Progenitor cell of endocrine pancreas (in vitro differentiated cells): ENCODE measurements around the gene SZT2. TPM values are rescaled to one million over a fixed set of nuclear protein-coding genes. Genes with fewer than 3 reads are reported as not detected.
A peak's percentile ranks its signal among the peaks of the same experiment; 100 is the strongest.

ENCODE experiments used
- DNase-seq: peaks from one replicate; pipeline ENCODE4 v3.0.0; 2021; ENCODE audit warnings: low spot score; ENCODE audit not compliant: unreplicated experiment
- H3K27ac Mint-ChIP-seq: 2 replicates; pipeline ENCODE4 v1.8.0; 2021; ENCODE audit warnings: mild to moderate bottlenecking, moderate library complexity, mixed read lengths
- H3K27me3 Mint-ChIP-seq: 2 replicates; pipeline ENCODE4 v1.8.0; 2021; ENCODE audit warnings: mixed read lengths
- H3K36me3 Mint-ChIP-seq: 2 replicates; pipeline ENCODE4 v1.8.0; 2022; ENCODE audit warnings: mixed read lengths; ENCODE audit not compliant: insufficient read depth
- H3K4me1 Mint-ChIP-seq: 2 replicates; pipeline ENCODE4 v1.8.0; 2021; ENCODE audit warnings: low read depth, mixed read lengths
- H3K4me3 Mint-ChIP-seq: 2 replicates; pipeline ENCODE4 v1.8.0; 2021; ENCODE audit warnings: low read depth, mild to moderate bottlenecking, moderate library complexity, mixed read lengths
- H3K9me3 Mint-ChIP-seq: 2 replicates; pipeline ENCODE4 v1.8.0; 2021; ENCODE audit warnings: low read depth, mixed read lengths
- CTCF ChIP-seq: fragments of 200-600 bp; sonication (generic); IDR thresholded peaks from one replicate; pipeline ENCODE4 v1.5.0; 2021; ENCODE audit warnings: antibody characterized with exemption, mild to moderate bottlenecking; ENCODE audit not compliant: unreplicated experiment
- total RNA-seq: library from RNA; stranded (reverse); gene quantifications from 2 replicates; pipeline ENCODE4 v1.2.1, GENCODE V29; 2021

Gene SZT2
- total RNA-seq, 1 donor from 2014 or later: 75.4 TPM

GRCh38 chr1:43351421-43352350 is 38.0 kb upstream of the SZT2 start:
- Mint-ChIP-seq H3K27ac (peak overlapping the region; percentile 75), H3K4me1 (peaks cover 38% of the 10 kb centered on the region), H3K27me3 (peaks cover 2% of the 10 kb centered on the region), H3K36me3 (no peaks in the 10 kb centered on the region), H3K4me3 (no peak overlapping the region), H3K9me3 (no peaks in the 10 kb centered on the region)
- TF ChIP-seq CTCF: no peak
- no peak for DNase-seq

GRCh38 chr1:43352351-43352705 is 37.4 kb upstream of the SZT2 start:
- H3K27me3 Mint-ChIP-seq: no peaks in the 10 kb centered on the region
- H3K4me1 Mint-ChIP-seq: peaks cover 38% of the 10 kb centered on the region
- no peaks in the 10 kb centered on the region for H3K36me3 Mint-ChIP-seq
- no peak for TF ChIP-seq CTCF
- no peak for DNase-seq
- H3K4me3 Mint-ChIP-seq: no peak overlapping the region
- H3K9me3 Mint-ChIP-seq: no peaks in the 10 kb centered on the region
- H3K27ac Mint-ChIP-seq: peak overlapping the region; percentile 75

DNA sequence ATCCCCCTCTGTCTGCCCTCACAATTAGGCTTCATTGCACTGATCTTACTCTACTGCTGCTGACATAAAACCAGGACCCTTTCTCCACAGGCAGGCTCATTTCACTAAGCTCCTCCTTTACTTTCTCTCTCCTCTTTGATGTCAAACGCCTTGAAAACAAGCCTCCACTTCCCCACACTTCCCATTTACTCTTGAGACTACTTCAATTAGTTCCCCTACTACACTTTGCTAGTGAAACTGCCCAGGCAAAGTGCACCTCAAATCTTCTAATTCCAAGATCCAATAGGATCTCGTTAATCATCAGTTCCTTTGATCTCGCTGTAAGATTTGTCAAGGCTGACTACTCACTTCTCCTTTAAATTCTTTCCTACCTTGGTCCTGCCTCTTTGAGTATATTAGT is 36.8 kb upstream of the SZT2 start:
- H3K4me1 Mint-ChIP-seq: peaks cover 40% of the 10 kb centered on the region
- no peak for TF ChIP-seq CTCF
- H3K36me3 Mint-ChIP-seq: no peaks in the 10 kb centered on the region
- no peak for DNase-seq
- no peaks in the 10 kb centered on the region for H3K9me3 Mint-ChIP-seq
- H3K27me3 Mint-ChIP-seq: no peaks in the 10 kb centered on the region
- H3K4me3 Mint-ChIP-seq: no peak overlapping the region
- no peak overlapping the region for H3K27ac Mint-ChIP-seq

- no peaks in the 10 kb centered on the region for H3K27me3 Mint-ChIP-seq
- TF ChIP-seq CTCF: no peak
- H3K27ac Mint-ChIP-seq: no peak overlapping the region
- H3K36me3 Mint-ChIP-seq: no peaks in the 10 kb centered on the region
- H3K4me1 Mint-ChIP-seq: peaks cover 37% of the 10 kb centered on the region
- DNase-seq: no peak
- no peak overlapping the region for H3K4me3 Mint-ChIP-seq
- no peaks in the 10 kb centered on the region for H3K9me3 Mint-ChIP-seq
These were observed 35.2 kb upstream of the SZT2 start for GRCh38 chr1:43354471-43354870.

GRCh38 chr1:43354936-43355335 is 34.8 kb upstream of the SZT2 start:
- Mint-ChIP-seq H3K9me3 (no peaks in the 10 kb centered on the region), H3K36me3 (no peaks in the 10 kb centered on the region), H3K27ac (no peak overlapping the region), H3K4me1 (peaks cover 37% of the 10 kb centered on the region), H3K27me3 (no peaks in the 10 kb centered on the region), H3K4me3 (no peak overlapping the region)
- no peak for DNase-seq
- no peak for TF ChIP-seq CTCF
